DND-41 (cell line): ENCODE data around the gene TOLLIP.

Experiments
- CTCF ChIP-seq: IDR thresholded peaks from 2 replicates; pipeline ENCODE4 v1.5.1; 2012; ENCODE audit warnings: borderline replicate concordance, low read length, moderate library complexity, mild to moderate bottlenecking; ENCODE audit not compliant: poor library complexity, severe bottlenecking; ENCODE audit errors: extremely low read depth
- EZH2 ChIP-seq: IDR thresholded peaks from 3 replicates; pipeline ENCODE4 v1.6.1; 2012; ENCODE audit warnings: borderline replicate concordance, low read depth, mild to moderate bottlenecking, moderate library complexity, low read length, inconsistent platforms; ENCODE audit not compliant: severe bottlenecking

- no peak for TF ChIP-seq CTCF
- no peak for TF ChIP-seq EZH2
Observed at GRCh38 chr11:1302041-1302460, 7.4 kb downstream of the TOLLIP start.
